Dermis blood vessel endothelial cell (primary cell): ENCODE results near the gene RBM43. TPM values are rescaled to one million over a fixed set of nuclear protein-coding genes. Genes with fewer than 3 reads are reported as not detected.
A peak's percentile ranks its signal among the peaks of the same experiment; 100 is the strongest.
"Not testable (repeated sequence)": the region's sequence is repeated elsewhere in the genome, so short reads cannot be mapped to it uniquely, and the experiment has no call there.

Experiments used
- DNase-seq: peaks from one replicate; pipeline ENCODE4 v3.0.0; 2010
- total RNA-seq: library from RNA; depleted of rRNA; stranded (reverse); fragments of >200 nt; gene quantifications from 2 replicates; pipeline ENCODE4 v1.2.3, GENCODE V29; 2014

The RBM43 gene
- total RNA-seq, 1 donor from 2014 or later, result 2.0 TPM

GRCh38 chr2:151267537-151267936, 5.9 kb upstream of the RBM43 start:
- DNase-seq, result no peak

- no peak for DNase-seq
Measured at GRCh38 chr2:151265991-151266390, 4.3 kb upstream of the RBM43 start.

- no peak for DNase-seq
Measured at GRCh38 chr2:151264157-151264825, 2.6 kb upstream of the RBM43 start.

- DNase-seq, result no peak
Measured at GRCh38 chr2:151262629-151263028, 966 bp upstream of the RBM43 start.

GRCh38 chr2:151261977-151262291, 271 bp upstream of the RBM43 start:
- DNase-seq, result no peak

- DNase-seq, result no peak
Measured at GRCh38 chr2:151260573-151261230, 961 bp downstream of the RBM43 start.

- DNase-seq, result no peak
Measured at GRCh38 chr2:151258121-151258520, 3.5 kb downstream of the RBM43 start.

GRCh38 chr2:151252646-151253045, 9.0 kb downstream of the RBM43 start:
- DNase-seq, result no peak

GRCh38 chr2:151251012-151251411, 10.7 kb downstream of the RBM43 start:
- no peak for DNase-seq

GRCh38 chr2:151247432-151247831, 14.2 kb downstream of the RBM43 start:
- no peak for DNase-seq

GRCh38 chr2:151246152-151246551, 15.5 kb downstream of the RBM43 start:
- no peak for DNase-seq

GRCh38 chr2:151243468-151243867, 18.2 kb downstream of the RBM43 start:
- DNase-seq, result no peak

- DNase-seq, result no peak
Measured at GRCh38 chr2:151241224-151241623, 20.4 kb downstream of the RBM43 start.

- DNase-seq, result no peak
Measured at GRCh38 chr2:151240433-151240832, 21.2 kb downstream of the RBM43 start.

- DNase-seq, result no peak
Measured at GRCh38 chr2:151239624-151240023, 22.0 kb downstream of the RBM43 start.

- peak; percentile 78 for DNase-seq
Measured at GRCh38 chr2:151238527-151239487, 22.9 kb downstream of the RBM43 start.

GRCh38 chr2:151237422-151238025, 24.1 kb downstream of the RBM43 start:
- peak; percentile 4 for DNase-seq

GRCh38 chr2:151233760-151234159, 27.9 kb downstream of the RBM43 start:
- DNase-seq, result not testable (repeated sequence)

- not testable (repeated sequence) for DNase-seq
Measured at GRCh38 chr2:151233288-151233687, 28.4 kb downstream of the RBM43 start.

GRCh38 chr2:151230627-151231140, 31.0 kb downstream of the RBM43 start:
- no peak for DNase-seq

GRCh38 chr2:151228847-151229512, 32.7 kb downstream of the RBM43 start:
- no peak for DNase-seq

- DNase-seq, result no peak
Measured at GRCh38 chr2:151217343-151217742, 44.3 kb downstream of the RBM43 start.
